GM23338 (cell line): ENCODE measurements around the gene CACNA2D1.

Experiments
- CREB1 ChIP-seq: fragments of 250-450 bp; sonication (Bioruptor Pico); IDR thresholded peaks from 2 replicates; pipeline ENCODE4 v1.5.0; 2020; ENCODE audit warnings: low read depth, mild to moderate bottlenecking, moderate library complexity
- EZH2 ChIP-seq: fragments of 200-600 bp; sonication (generic); IDR thresholded peaks from one replicate; pipeline ENCODE4 v1.8.0; 2017; ENCODE audit warnings: antibody characterized with exemption, mild to moderate bottlenecking, low read depth; ENCODE audit not compliant: unreplicated experiment
- EZH2phosphoT487 ChIP-seq: fragments of 200-600 bp; sonication (generic); IDR thresholded peaks from one replicate; pipeline ENCODE4 v1.8.1; 2018; ENCODE audit warnings: antibody characterized with exemption; ENCODE audit not compliant: unreplicated experiment
- JUNB ChIP-seq: IDR thresholded peaks from one replicate; pipeline ENCODE4 v1.6.1; 2016; ENCODE audit warnings: antibody characterized with exemption; ENCODE audit not compliant: unreplicated experiment
- POLR2AphosphoS5 ChIP-seq: IDR thresholded peaks from 2 replicates; pipeline ENCODE4 v1.6.1; 2016; ENCODE audit warnings: antibody characterized with exemption, low read depth
- ZNF114 ChIP-seq: fragments of 250-450 bp; sonication (Bioruptor Pico); IDR thresholded peaks from 2 replicates; pipeline ENCODE4 v1.5.0; 2020; ENCODE audit warnings: mild to moderate bottlenecking, moderate library complexity
- TF ChIP-seq, protein P1 (sequence below), 2 experiments: fragments of 200-600 bp in 1 of 2; sonication (generic) in 1 of 2; conservative IDR thresholded peaks; 2 replicates each; pipeline versions ENCODE4 v1.5.1 to v1.6.1; 2016 to 2017; ENCODE audit warnings: antibody characterized with exemption in 2 of 2, low read depth in 2 of 2, mild to moderate bottlenecking in 2 of 2, moderate library complexity in 1 of 2

DNA sequence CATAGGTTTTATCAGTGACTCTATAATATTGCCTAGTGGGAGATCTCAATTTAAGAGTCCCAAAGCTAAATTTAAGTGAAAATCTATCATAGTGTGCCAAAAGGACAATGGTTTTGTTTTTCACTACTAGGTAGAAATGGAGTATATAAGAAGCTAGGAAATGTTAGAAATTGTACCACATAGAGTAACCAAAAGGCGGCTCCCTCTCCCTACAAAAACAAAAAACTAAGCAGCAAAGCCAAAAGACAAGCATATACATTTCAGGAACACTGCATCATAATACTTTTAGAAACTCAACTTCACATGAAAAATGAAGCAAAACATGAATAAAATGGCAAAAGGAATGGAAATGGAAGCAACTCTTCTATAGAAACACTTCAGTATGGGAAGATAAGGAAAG, 271.6 kb downstream of the CACNA2D1 start:
- TF ChIP-seq, protein P1, sequence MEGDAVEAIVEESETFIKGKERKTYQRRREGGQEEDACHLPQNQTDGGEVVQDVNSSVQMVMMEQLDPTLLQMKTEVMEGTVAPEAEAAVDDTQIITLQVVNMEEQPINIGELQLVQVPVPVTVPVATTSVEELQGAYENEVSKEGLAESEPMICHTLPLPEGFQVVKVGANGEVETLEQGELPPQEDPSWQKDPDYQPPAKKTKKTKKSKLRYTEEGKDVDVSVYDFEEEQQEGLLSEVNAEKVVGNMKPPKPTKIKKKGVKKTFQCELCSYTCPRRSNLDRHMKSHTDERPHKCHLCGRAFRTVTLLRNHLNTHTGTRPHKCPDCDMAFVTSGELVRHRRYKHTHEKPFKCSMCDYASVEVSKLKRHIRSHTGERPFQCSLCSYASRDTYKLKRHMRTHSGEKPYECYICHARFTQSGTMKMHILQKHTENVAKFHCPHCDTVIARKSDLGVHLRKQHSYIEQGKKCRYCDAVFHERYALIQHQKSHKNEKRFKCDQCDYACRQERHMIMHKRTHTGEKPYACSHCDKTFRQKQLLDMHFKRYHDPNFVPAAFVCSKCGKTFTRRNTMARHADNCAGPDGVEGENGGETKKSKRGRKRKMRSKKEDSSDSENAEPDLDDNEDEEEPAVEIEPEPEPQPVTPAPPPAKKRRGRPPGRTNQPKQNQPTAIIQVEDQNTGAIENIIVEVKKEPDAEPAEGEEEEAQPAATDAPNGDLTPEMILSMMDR (conservative IDR thresholded peaks at IDR 0.05; ENCODE audit: low read depth in 2 of 2) = peak; percentile 47 to 51
- TF ChIP-seq CREB1 (CRISPR knock-in tag) (no peak), EZH2 (no peak), POLR2AphosphoS5 (no peak), EZH2phosphoT487 (no peak), ZNF114 (CRISPR knock-in tag) (no peak), JUNB (no peak)
